Vagina (tissue), 2 donors: Measurements from ENCODE around the gene CLDN7.
"Not testable (repeated sequence)": the region's sequence is repeated elsewhere in the genome, so short reads cannot be mapped to it uniquely, and the experiment has no call there.

Experiments
- CTCF ChIP-seq, 3 experiments: fragments of 450-650 bp in 2 of 3; fragments of 200-600 bp in 1 of 3; sonication (generic) in 1 of 3; IDR thresholded peaks; one replicate each; pipeline ENCODE4 v1.5.1; 2017 to 2019; ENCODE audit warnings: antibody characterized with exemption in 3 of 3, mild to moderate bottlenecking in 2 of 3, moderate library complexity in 2 of 3
- POLR2A ChIP-seq, 2 donors: fragments of 450-650 bp; IDR thresholded peaks; one replicate each; pipeline ENCODE4 v1.6.1; 2017; ENCODE audit warnings: antibody characterized with exemption in 2 of 2, mild to moderate bottlenecking in 2 of 2, moderate library complexity in 2 of 2

GRCh38 chr17:7243838-7244237 lies 18.4 kb downstream of the CLDN7 start:
- not testable (repeated sequence) for TF ChIP-seq CTCF, POLR2A (IDR thresholded peaks at IDR 0.05)
